HG02943 (cell line): ENCODE results near the gene ITGB1BP1.

Experiments used
- ATAC-seq: cut with Tn5 transposase; IDR thresholded peaks from one replicate; pipeline ENCODE4 v1.9.1; 2021; ENCODE audit warnings: mild to moderate bottlenecking, low read depth, moderate library complexity; ENCODE audit not compliant: unreplicated experiment

Gene ITGB1BP1

GRCh38 chr2:9355270-9355669 lies 68.1 kb downstream of the ITGB1BP1 start:
- no peak for ATAC-seq

GRCh38 chr2:9354318-9354717 lies 69.0 kb downstream of the ITGB1BP1 start:
- no peak for ATAC-seq
